Measurements from ENCODE around the gene DRP2. TPM values are rescaled to one million over a fixed set of nuclear protein-coding genes. Genes with fewer than 3 reads are reported as not detected.
A peak's percentile ranks its signal among the peaks of the same experiment; 100 is the strongest.
"Not testable (repeated sequence)": the region's sequence is repeated elsewhere in the genome, so short reads cannot be mapped to it uniquely, and the experiment has no call there.

The DRP2 gene
- total RNA-seq, 1 experiment from 2014 or later = 0.17 TPM

GRCh38 chrX:101274198-101274597 is 54.6 kb downstream of the DRP2 start:
- Histone ChIP-seq H3K36me3 (replicated peaks; ENCODE audit: control insufficient read depth, insufficient read depth, low read length) (no peaks in the 10 kb centered on the region), H3K27me3 (ENCODE audit: control insufficient read depth, insufficient read depth, low read length) (no peaks in the 10 kb centered on the region)

DNA sequence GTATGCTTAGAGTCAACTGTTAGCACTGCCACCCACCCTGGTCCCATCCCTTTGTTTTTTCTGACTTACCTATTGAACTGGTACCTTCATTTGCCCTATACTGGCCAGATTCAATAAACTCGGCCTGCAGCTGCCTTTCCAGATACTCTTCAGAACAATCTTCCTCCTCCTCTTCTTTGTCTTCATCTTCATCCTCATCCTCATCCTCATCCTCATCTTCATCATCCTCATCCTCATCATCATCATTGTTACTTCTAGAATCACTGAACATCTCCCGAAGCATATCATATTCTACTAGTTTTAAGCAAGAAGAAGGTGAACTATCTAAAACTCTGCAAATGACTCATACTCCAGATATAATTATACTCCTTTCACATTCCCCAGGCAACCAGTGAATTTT is 56.7 kb downstream of the DRP2 start:
- H3K36me3 ChIP-seq (replicated peaks; ENCODE audit: control insufficient read depth, insufficient read depth, low read length) = no peaks in the 10 kb centered on the region

More at GRCh38 chrX:101274198-101274597, 54.6 kb downstream of the DRP2 start:
- no peak for DNase-seq
- H3K4me3 ChIP-seq (ENCODE audit: insufficient read depth, low read depth, low read length) = no peak overlapping the region

GRCh38 chrX:101287402-101287801 is 67.8 kb downstream of the DRP2 start:
- peak; percentile 34 for DNase-seq
- Histone ChIP-seq H3K36me3 (replicated peaks; ENCODE audit: control insufficient read depth, insufficient read depth, low read length) (no peaks in the 10 kb centered on the region), H3K4me3 (ENCODE audit: insufficient read depth, low read depth, low read length) (no peak overlapping the region), H3K27me3 (ENCODE audit: control insufficient read depth, insufficient read depth, low read length) (no peaks in the 10 kb centered on the region)

More for the DNA sequence above, 56.7 kb downstream of the DRP2 start:
- Histone ChIP-seq H3K4me3 (ENCODE audit: insufficient read depth, low read depth, low read length) (no peak overlapping the region), H3K27me3 (ENCODE audit: control insufficient read depth, insufficient read depth, low read length) (no peaks in the 10 kb centered on the region)
- no peak for DNase-seq

GRCh38 chrX:101290957-101291603 is 71.5 kb downstream of the DRP2 start, which contains the start of gene TAF7L:
Gene TAF7L (minus strand): TSS chrX:101291334. CDS start chrX:101287543, 3,791 bp downstream.
- Histone ChIP-seq H3K4me3 (ENCODE audit: insufficient read depth, low read depth, low read length) (no peak within 1 kb of the TSS), H3K36me3 (replicated peaks; ENCODE audit: control insufficient read depth, insufficient read depth, low read length) (no peaks in the 10 kb centered on the region), H3K27me3 (ENCODE audit: control insufficient read depth, insufficient read depth, low read length) (no peaks in the 10 kb centered on the region)
- DNase-seq = peak; percentile 29

DNA sequence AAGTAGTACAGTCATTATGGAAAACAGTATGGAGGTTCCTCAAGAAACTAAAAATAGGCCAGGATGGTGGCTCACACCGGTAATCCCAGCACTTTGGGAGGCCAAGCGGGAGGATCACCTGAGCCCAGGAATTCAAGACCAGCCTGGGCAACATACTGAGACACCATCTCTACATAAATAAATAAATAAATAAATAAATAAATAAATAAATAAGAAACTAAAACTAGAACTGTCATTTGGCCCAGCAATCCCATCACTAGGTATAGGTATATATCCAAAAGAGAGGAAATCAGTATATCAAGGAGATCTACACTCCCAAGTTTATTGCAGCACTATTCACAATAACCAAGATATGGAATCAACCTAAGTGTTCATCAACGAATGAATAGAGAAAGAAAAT is 76.0 kb downstream of the DRP2 start:
- H3K27me3 ChIP-seq (ENCODE audit: control insufficient read depth, insufficient read depth, low read length); DNase-seq; H3K36me3 ChIP-seq (replicated peaks; ENCODE audit: control insufficient read depth, insufficient read depth, low read length); H3K4me3 ChIP-seq (ENCODE audit: insufficient read depth, low read depth, low read length): not testable (repeated sequence)

DNA sequence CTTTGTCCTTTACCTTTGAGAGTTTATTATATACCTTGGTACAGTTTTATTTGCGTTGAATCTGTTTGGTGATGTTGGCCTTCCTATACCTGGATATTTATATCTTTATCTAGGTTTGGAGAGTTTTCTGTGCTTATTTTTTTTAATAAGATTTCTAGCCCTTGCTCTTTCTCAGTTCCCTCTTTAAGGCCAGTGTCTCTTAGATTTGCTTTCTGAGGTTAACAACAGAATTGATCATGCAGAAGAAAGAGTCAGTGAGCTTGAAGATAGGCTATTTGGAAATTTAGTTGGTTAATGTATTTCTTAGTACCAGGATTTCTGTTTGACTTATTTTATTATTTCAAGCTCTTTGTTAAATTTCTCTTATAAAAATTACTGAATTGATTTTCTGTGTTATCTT is 84.2 kb downstream of the DRP2 start:
- Histone ChIP-seq H3K27me3 (ENCODE audit: control insufficient read depth, insufficient read depth, low read length) (no peaks in the 10 kb centered on the region), H3K36me3 (replicated peaks; ENCODE audit: control insufficient read depth, insufficient read depth, low read length) (no peaks in the 10 kb centered on the region), H3K4me3 (ENCODE audit: insufficient read depth, low read depth, low read length) (no peak overlapping the region)
- no peak for DNase-seq

Other genes starting within 250 kb of the DRP2 start
- 9.8 and 10.6 TPM in 2 replicates for gene TRMT2B, start 167.7 kb upstream of the DRP2 start, total RNA-seq (2014; rRNA removed; shearing (Covaris generic))
- gene TMEM35A, start 140.9 kb upstream of the DRP2 start, total RNA-seq (2014; rRNA removed; shearing (Covaris generic)) = 1.4 and 2.3 TPM in 2 replicates
- 21.0 and 25.0 TPM in 2 replicates for gene CENPI, start 121.6 kb upstream of the DRP2 start, total RNA-seq (2014; rRNA removed; shearing (Covaris generic))
- gene TAF7L, start 71.5 kb downstream of the DRP2 start, total RNA-seq (2014; rRNA removed; shearing (Covaris generic)) = 0.11 TPM in 1 of 2 replicates, not detected in the other
- gene TIMM8A, start 129.0 kb downstream of the DRP2 start, total RNA-seq (2014; rRNA removed; shearing (Covaris generic)) = 6.2 and 8.4 TPM in 2 replicates
- gene BTK, start 166.4 kb downstream of the DRP2 start, total RNA-seq (2014; rRNA removed; shearing (Covaris generic)) = 0.07 and 0.11 TPM in 2 replicates
- gene RPL36A, start 171.2 kb downstream of the DRP2 start, total RNA-seq (2014; rRNA removed; shearing (Covaris generic)) = 794 and 812 TPM in 2 replicates
- 48.1 and 58.3 TPM in 2 replicates for gene GLA, start 188.1 kb downstream of the DRP2 start, total RNA-seq (2014; rRNA removed; shearing (Covaris generic))
- 33.5 and 35.0 TPM in 2 replicates for gene HNRNPH2, start 188.4 kb downstream of the DRP2 start, total RNA-seq (2014; rRNA removed; shearing (Covaris generic))

Measured in H7 (cell line).